ENCODE data around the gene TRAPPC10.
A peak's percentile ranks its signal among the peaks of the same experiment; 100 is the strongest.

DNA sequence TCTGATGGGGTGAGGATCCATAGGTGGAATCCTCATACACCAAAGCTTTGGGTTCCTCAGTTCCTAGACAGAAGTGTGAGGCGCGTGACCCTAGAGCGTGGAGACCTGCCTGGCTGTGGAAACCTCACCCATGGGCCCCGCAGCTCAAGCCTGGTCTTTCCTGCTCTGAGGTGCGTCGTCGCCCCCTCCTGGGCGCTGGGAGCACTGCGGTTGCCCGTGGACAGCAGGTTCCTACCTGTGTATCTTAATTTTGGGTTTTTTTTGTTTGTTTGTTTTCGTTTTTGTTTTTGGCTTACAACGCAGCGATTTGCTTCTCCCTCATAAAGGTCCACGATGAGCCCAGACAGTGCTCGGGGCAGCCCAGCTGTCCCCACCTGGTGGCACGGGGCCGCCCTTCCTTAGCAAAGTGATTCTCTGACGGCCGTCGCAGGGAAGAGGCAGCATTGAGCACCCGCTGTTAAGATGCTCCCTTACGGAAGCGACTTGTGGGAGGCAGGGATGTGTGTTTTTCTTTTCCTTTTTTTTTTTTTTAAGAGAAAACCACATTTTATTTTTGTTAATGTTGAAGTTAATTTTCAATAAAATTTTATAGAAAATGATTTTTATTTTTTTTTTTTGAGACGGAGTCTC is 36.5 kb upstream of the TRAPPC10 start:
- TF ChIP-seq, protein P1, sequence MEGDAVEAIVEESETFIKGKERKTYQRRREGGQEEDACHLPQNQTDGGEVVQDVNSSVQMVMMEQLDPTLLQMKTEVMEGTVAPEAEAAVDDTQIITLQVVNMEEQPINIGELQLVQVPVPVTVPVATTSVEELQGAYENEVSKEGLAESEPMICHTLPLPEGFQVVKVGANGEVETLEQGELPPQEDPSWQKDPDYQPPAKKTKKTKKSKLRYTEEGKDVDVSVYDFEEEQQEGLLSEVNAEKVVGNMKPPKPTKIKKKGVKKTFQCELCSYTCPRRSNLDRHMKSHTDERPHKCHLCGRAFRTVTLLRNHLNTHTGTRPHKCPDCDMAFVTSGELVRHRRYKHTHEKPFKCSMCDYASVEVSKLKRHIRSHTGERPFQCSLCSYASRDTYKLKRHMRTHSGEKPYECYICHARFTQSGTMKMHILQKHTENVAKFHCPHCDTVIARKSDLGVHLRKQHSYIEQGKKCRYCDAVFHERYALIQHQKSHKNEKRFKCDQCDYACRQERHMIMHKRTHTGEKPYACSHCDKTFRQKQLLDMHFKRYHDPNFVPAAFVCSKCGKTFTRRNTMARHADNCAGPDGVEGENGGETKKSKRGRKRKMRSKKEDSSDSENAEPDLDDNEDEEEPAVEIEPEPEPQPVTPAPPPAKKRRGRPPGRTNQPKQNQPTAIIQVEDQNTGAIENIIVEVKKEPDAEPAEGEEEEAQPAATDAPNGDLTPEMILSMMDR (IDR thresholded peaks at IDR 0.05; ENCODE audit: control extremely low read depth in 1 of 3, insufficient read depth in 1 of 3, low read depth in 1 of 3, low read length in 3 of 3): peak; percentile 85 to 93 (median 87)
- TF ChIP-seq TCF12 (IDR thresholded peaks at IDR 0.05; ENCODE audit: low read depth, low read length): no peak
- no peak for TF ChIP-seq POLR2A (IDR thresholded peaks at IDR 0.05; ENCODE audit: control extremely low read depth in 1 of 2, low read depth in 2 of 2, low read length in 2 of 2)
- no peak for TF ChIP-seq GABPA (IDR thresholded peaks at IDR 0.05; ENCODE audit: borderline replicate concordance, insufficient read depth, low read length)
- no peak for TF ChIP-seq YY1 (IDR thresholded peaks at IDR 0.05; ENCODE audit: low read depth, low read length)
- peak; percentile 89 to 90 for TF ChIP-seq RAD21 (IDR thresholded peaks at IDR 0.05 in 1 of 2, conservative IDR thresholded peaks at IDR 0.05 in 1 of 2; ENCODE audit: low read depth in 2 of 2, low read length in 2 of 2)
- TF ChIP-seq EGR1 (IDR thresholded peaks at IDR 0.05; ENCODE audit: borderline replicate concordance, low read depth, low read length): no peak
- TF ChIP-seq GTF2F1 (IDR thresholded peaks at IDR 0.05; ENCODE audit: borderline replicate concordance, low read depth, low read length): no peak
- TF ChIP-seq KDM5A (IDR thresholded peaks at IDR 0.05; ENCODE audit: low read length): no peak
- no peak for TF ChIP-seq TEAD4 (IDR thresholded peaks at IDR 0.05; ENCODE audit: low read depth, low read length)
- no peak for TF ChIP-seq SP1 (IDR thresholded peaks at IDR 0.05; ENCODE audit: low read depth, low read length)
